Measurements from ENCODE around the gene NMNAT3. TPM values are rescaled to one million over a fixed set of nuclear protein-coding genes. Genes with fewer than 3 reads are reported as not detected.

The NMNAT3 gene
- total and polyA plus RNA-seq, 2 experiments from 2014 or later = 8.3 to 9.2 TPM

DNA sequence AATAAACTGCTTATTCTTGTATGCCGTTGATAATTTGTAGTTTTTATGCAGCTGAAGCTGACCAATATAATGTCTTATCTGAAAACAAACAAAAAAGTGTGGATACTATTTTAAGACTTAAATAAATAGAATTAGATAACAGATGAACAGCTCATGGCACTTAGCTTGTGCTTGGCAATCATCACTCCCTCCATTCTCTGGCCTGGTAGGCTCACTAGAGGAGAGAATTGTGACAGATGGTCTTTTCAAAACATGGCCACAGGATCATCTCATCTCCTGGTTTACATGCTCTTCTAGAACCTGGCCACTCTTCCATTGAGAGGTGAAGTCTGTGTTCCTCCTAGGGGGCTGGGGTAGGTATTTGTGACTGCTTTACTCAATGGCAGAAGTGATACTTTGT, 79.8 kb downstream of the NMNAT3 start:
- Mint-ChIP-seq H3K4me1 (peaks cover 20% of the 10 kb centered on the region), H3K36me3 (ENCODE audit: low read depth) (no peaks in the 10 kb centered on the region)
- ATAC-seq = no peak

More for the DNA sequence above, 79.8 kb downstream of the NMNAT3 start:
- no peaks in the 10 kb centered on the region for H3K9me2 ChIP-seq (ENCODE audit: insufficient read depth)
- H3F3A ChIP-seq (replicated peaks; ENCODE audit: low read depth) = no peaks in the 10 kb centered on the region
- H3K9me3 Mint-ChIP-seq = no peaks in the 10 kb centered on the region
- no peaks in the 10 kb centered on the region for H3K36me3 ChIP-seq (ENCODE audit: insufficient read depth)
- H3K79me2 ChIP-seq (replicated peaks; ENCODE audit: insufficient read depth) = no peaks in the 10 kb centered on the region
- H4K20me1 ChIP-seq (replicated peaks; ENCODE audit: insufficient read depth) = no peaks in the 10 kb centered on the region
- no peak overlapping the region for H3K4me3 Mint-ChIP-seq
- TF ChIP-seq EZH2 (IDR thresholded peaks at IDR 0.05; ENCODE audit: low read depth, unreplicated experiment) (no peak), REST (IDR thresholded peaks at IDR 0.05; ENCODE audit: unreplicated experiment) (no peak), POLR2AphosphoS5 (IDR thresholded peaks at IDR 0.05; ENCODE audit: low read depth) (no peak)
- TF ChIP-seq, protein P1, sequence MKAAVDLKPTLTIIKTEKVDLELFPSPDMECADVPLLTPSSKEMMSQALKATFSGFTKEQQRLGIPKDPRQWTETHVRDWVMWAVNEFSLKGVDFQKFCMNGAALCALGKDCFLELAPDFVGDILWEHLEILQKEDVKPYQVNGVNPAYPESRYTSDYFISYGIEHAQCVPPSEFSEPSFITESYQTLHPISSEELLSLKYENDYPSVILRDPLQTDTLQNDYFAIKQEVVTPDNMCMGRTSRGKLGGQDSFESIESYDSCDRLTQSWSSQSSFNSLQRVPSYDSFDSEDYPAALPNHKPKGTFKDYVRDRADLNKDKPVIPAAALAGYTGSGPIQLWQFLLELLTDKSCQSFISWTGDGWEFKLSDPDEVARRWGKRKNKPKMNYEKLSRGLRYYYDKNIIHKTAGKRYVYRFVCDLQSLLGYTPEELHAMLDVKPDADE (IDR thresholded peaks at IDR 0.05) = no peak
- TF ChIP-seq, protein P2, sequence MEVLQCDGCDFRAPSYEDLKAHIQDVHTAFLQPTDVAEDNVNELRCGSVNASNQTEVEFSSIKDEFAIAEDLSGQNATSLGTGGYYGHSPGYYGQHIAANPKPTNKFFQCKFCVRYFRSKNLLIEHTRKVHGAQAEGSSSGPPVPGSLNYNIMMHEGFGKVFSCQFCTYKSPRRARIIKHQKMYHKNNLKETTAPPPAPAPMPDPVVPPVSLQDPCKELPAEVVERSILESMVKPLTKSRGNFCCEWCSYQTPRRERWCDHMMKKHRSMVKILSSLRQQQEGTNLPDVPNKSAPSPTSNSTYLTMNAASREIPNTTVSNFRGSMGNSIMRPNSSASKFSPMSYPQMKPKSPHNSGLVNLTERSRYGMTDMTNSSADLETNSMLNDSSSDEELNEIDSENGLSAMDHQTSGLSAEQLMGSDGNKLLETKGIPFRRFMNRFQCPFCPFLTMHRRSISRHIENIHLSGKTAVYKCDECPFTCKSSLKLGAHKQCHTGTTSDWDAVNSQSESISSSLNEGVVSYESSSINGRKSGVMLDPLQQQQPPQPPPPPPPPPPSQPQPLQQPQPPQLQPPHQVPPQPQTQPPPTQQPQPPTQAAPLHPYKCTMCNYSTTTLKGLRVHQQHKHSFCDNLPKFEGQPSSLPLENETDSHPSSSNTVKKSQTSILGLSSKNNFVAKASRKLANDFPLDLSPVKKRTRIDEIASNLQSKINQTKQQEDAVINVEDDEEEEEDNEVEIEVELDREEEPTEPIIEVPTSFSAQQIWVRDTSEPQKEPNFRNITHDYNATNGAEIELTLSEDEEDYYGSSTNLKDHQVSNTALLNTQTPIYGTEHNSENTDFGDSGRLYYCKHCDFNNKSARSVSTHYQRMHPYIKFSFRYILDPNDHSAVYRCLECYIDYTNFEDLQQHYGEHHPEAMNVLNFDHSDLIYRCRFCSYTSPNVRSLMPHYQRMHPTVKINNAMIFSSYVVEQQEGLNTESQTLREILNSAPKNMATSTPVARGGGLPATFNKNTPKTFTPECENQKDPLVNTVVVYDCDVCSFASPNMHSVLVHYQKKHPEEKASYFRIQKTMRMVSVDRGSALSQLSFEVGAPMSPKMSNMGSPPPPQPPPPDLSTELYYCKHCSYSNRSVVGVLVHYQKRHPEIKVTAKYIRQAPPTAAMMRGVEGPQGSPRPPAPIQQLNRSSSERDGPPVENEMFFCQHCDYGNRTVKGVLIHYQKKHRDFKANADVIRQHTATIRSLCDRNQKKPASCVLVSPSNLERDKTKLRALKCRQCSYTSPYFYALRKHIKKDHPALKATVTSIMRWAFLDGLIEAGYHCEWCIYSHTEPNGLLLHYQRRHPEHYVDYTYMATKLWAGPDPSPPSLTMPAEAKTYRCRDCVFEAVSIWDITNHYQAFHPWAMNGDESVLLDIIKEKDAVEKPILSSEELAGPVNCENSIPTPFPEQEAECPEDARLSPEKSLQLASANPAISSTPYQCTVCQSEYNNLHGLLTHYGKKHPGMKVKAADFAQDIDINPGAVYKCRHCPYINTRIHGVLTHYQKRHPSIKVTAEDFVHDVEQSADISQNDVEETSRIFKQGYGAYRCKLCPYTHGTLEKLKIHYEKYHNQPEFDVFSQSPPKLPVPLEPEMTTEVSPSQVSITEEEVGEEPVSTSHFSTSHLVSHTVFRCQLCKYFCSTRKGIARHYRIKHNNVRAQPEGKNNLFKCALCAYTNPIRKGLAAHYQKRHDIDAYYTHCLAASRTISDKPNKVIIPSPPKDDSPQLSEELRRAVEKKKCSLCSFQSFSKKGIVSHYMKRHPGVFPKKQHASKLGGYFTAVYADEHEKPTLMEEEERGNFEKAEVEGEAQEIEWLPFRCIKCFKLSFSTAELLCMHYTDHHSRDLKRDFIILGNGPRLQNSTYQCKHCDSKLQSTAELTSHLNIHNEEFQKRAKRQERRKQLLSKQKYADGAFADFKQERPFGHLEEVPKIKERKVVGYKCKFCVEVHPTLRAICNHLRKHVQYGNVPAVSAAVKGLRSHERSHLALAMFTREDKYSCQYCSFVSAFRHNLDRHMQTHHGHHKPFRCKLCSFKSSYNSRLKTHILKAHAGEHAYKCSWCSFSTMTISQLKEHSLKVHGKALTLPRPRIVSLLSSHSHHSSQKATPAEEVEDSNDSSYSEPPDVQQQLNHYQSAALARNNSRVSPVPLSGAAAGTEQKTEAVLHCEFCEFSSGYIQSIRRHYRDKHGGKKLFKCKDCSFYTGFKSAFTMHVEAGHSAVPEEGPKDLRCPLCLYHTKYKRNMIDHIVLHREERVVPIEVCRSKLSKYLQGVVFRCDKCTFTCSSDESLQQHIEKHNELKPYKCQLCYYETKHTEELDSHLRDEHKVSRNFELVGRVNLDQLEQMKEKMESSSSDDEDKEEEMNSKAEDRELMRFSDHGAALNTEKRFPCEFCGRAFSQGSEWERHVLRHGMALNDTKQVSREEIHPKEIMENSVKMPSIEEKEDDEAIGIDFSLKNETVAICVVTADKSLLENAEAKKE (CRISPR knock-in tag; IDR thresholded peaks at IDR 0.05) = no peak
- TF ChIP-seq, protein P3, sequence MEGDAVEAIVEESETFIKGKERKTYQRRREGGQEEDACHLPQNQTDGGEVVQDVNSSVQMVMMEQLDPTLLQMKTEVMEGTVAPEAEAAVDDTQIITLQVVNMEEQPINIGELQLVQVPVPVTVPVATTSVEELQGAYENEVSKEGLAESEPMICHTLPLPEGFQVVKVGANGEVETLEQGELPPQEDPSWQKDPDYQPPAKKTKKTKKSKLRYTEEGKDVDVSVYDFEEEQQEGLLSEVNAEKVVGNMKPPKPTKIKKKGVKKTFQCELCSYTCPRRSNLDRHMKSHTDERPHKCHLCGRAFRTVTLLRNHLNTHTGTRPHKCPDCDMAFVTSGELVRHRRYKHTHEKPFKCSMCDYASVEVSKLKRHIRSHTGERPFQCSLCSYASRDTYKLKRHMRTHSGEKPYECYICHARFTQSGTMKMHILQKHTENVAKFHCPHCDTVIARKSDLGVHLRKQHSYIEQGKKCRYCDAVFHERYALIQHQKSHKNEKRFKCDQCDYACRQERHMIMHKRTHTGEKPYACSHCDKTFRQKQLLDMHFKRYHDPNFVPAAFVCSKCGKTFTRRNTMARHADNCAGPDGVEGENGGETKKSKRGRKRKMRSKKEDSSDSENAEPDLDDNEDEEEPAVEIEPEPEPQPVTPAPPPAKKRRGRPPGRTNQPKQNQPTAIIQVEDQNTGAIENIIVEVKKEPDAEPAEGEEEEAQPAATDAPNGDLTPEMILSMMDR (conservative IDR thresholded peaks at IDR 0.05; ENCODE audit: low read depth in 2 of 2) = no peak
- peaks cover 5% of the 10 kb centered on the region; the same call in 1 of the 2 replicates for H3K4me1 ChIP-seq (ENCODE audit: insufficient read depth)
- no peaks in the 10 kb centered on the region for H3K27me3 ChIP-seq (ENCODE audit: insufficient read depth)
- peaks cover 2% of the 10 kb centered on the region for H3K27me3 Mint-ChIP-seq (ENCODE audit: insufficient read depth, low read depth, poor library complexity)
- H2AFZ ChIP-seq = no peak overlapping the region
- no peak overlapping the region for H3K27ac ChIP-seq (ENCODE audit: low read depth)
- DNase-seq (ENCODE audit: low spot score) = no peak
- no peak overlapping the region for H3K27ac Mint-ChIP-seq
- no peak overlapping the region for H3K4me3 ChIP-seq
- no peak overlapping the region for H3K4me2 ChIP-seq

All from GM23338 (cell line).